Measurements from ENCODE around the gene MKRN2OS. TPM values are rescaled to one million over a fixed set of nuclear protein-coding genes. Genes with fewer than 3 reads are reported as not detected.

MKRN2OS gene
- total RNA-seq, 1 experiment from 2014 or later, result not detected

DNA sequence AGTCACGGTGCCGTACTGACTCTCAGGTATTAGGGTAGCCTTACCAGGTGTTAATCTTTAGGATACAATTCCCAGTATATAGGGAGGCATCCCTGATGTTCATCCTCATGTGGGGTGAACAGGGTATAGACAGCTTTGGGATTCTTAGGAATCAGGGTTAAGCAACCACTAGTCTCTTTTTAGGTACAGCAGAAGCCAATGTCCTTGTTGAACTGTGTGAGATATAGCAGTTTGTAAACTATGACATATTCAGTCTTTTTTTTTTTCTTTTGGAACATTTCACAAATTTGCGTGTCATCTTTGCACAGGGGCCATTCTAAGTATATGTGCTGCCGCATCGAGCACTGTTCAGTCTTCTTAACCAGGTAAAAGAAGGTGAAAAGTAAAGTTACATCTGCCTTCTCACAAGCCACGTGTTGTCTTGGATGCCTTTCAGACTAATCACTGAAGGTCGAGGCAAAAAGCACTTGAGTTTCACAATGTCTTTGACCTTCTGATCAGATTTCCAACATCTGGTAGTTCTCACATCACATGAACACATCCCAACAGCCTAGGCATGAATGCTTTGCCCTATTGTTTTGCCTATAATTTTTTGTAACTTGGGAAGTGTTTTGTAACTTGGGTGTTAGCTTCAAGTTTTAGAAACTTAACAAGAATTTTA, 43.8 kb downstream of the MKRN2OS start:
- Mint-ChIP-seq H3K4me1 (no peaks in the 10 kb centered on the region), H3K27me3 (ENCODE audit: low read depth) (no peaks in the 10 kb centered on the region), H3K36me3 (peaks cover 72% of the 10 kb centered on the region), H3K4me3 (no peak overlapping the region), H3K9me3 (no peaks in the 10 kb centered on the region), H3K27ac (no peak overlapping the region)
- no peak for TF ChIP-seq E2F4 (CRISPR knock-in tag; IDR thresholded peaks at IDR 0.05; ENCODE audit: borderline replicate concordance, low read depth)
- TF ChIP-seq GABPB1 (CRISPR knock-in tag; IDR thresholded peaks at IDR 0.05), result no peak
- no peak for TF ChIP-seq FOXJ3 (CRISPR knock-in tag; IDR thresholded peaks at IDR 0.05; ENCODE audit: borderline replicate concordance)
- no peak for TF ChIP-seq ZNF281 (CRISPR knock-in tag; IDR thresholded peaks at IDR 0.05)
- TF ChIP-seq GRHL2 (CRISPR knock-in tag; IDR thresholded peaks at IDR 0.05; ENCODE audit: insufficient replicate concordance, severe bottlenecking), result no peak
- TF ChIP-seq TEAD4 (CRISPR knock-in tag; IDR thresholded peaks at IDR 0.05), result no peak
- no peak for DNase-seq (ENCODE audit: low spot score)
- ATAC-seq, result no peak
- ChIA-PET CTCF (no interaction called here), POLR2A (no interaction called here)

DNA sequence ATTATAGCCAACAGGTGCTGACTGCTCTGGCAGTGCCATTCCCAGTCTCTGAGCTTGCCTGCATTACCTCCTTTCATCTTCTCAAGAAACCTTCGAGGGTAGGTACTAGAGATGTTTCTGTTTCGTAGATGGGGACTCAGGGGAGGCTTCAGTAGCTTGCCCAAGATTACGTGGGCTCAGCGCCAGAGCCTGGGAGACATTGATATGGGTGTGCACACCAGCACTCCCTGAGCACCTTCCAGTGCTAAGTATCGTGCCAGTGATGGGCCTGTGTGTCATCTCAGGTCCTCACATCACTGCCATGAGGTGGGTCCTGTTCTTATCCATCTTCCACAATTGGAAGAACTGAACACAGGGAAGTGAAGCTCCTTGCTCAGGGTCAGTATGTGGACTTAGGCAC, 45.8 kb downstream of the MKRN2OS start:
- H3K36me3 Mint-ChIP-seq, result peaks cover 71% of the 10 kb centered on the region
- ATAC-seq (no peak), DNase-seq (ENCODE audit: low spot score) (no peak)
- H3K27me3 Mint-ChIP-seq (ENCODE audit: low read depth), result no peaks in the 10 kb centered on the region
- H3K27ac Mint-ChIP-seq, result no peak overlapping the region
- H3K4me3 Mint-ChIP-seq, result no peak overlapping the region
- H3K9me3 Mint-ChIP-seq, result no peaks in the 10 kb centered on the region
- H3K4me1 Mint-ChIP-seq, result no peaks in the 10 kb centered on the region
- CTCF ChIA-PET, result interaction anchor here (0.6 kb wide), 1 partner anchor 79 kb away, joined by 3 read pairs; no protein-coding TSS in a partner anchor
- TF ChIP-seq ETV6 (CRISPR knock-in tag; IDR thresholded peaks at IDR 0.05) (no peak), ZBTB43 (CRISPR knock-in tag; IDR thresholded peaks at IDR 0.05) (no peak), ZNF416 (CRISPR knock-in tag; IDR thresholded peaks at IDR 0.05) (no peak), SP1 (CRISPR knock-in tag; conservative IDR thresholded peaks at IDR 0.05) (no peak), CBFB (CRISPR knock-in tag; IDR thresholded peaks at IDR 0.05; ENCODE audit: low read depth) (no peak), E2F4 (CRISPR knock-in tag; IDR thresholded peaks at IDR 0.05; ENCODE audit: borderline replicate concordance, low read depth) (no peak), SOX15 (CRISPR knock-in tag; IDR thresholded peaks at IDR 0.05) (no peak), TCF7 (CRISPR knock-in tag; IDR thresholded peaks at IDR 0.05; ENCODE audit: low read depth) (no peak), RORB (CRISPR knock-in tag; IDR thresholded peaks at IDR 0.05) (no peak), GABPB1 (CRISPR knock-in tag; IDR thresholded peaks at IDR 0.05) (no peak), ZNF281 (CRISPR knock-in tag; IDR thresholded peaks at IDR 0.05) (no peak), NR1H2 (CRISPR knock-in tag; IDR thresholded peaks at IDR 0.05) (no peak), ZNF263 (CRISPR knock-in tag; IDR thresholded peaks at IDR 0.05; ENCODE audit: low read depth) (no peak), CREB1 (CRISPR knock-in tag; IDR thresholded peaks at IDR 0.05) (no peak), SMAD4 (CRISPR knock-in tag; IDR thresholded peaks at IDR 0.05) (no peak), NR3C1 (CRISPR knock-in tag; conservative IDR thresholded peaks at IDR 0.05; ENCODE audit: low read depth) (no peak), OVOL2 (CRISPR knock-in tag; IDR thresholded peaks at IDR 0.05; ENCODE audit: borderline replicate concordance) (no peak)
- TF ChIP-seq, protein P1, sequence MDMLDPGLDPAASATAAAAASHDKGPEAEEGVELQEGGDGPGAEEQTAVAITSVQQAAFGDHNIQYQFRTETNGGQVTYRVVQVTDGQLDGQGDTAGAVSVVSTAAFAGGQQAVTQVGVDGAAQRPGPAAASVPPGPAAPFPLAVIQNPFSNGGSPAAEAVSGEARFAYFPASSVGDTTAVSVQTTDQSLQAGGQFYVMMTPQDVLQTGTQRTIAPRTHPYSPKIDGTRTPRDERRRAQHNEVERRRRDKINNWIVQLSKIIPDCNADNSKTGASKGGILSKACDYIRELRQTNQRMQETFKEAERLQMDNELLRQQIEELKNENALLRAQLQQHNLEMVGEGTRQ (CRISPR knock-in tag; IDR thresholded peaks at IDR 0.05), result no peak
- TF ChIP-seq, protein P2, sequence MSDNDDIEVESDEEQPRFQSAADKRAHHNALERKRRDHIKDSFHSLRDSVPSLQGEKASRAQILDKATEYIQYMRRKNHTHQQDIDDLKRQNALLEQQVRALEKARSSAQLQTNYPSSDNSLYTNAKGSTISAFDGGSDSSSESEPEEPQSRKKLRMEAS (CRISPR knock-in tag; IDR thresholded peaks at IDR 0.05), result no peak
- TF ChIP-seq, protein P3, sequence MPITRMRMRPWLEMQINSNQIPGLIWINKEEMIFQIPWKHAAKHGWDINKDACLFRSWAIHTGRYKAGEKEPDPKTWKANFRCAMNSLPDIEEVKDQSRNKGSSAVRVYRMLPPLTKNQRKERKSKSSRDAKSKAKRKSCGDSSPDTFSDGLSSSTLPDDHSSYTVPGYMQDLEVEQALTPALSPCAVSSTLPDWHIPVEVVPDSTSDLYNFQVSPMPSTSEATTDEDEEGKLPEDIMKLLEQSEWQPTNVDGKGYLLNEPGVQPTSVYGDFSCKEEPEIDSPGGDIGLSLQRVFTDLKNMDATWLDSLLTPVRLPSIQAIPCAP (CRISPR knock-in tag; IDR thresholded peaks at IDR 0.05), result no peak
- POLR2A ChIA-PET, result no interaction called here

All from WTC11 (cell line).